ENCODE data around the gene TSPAN11.

The TSPAN11 gene

DNA sequence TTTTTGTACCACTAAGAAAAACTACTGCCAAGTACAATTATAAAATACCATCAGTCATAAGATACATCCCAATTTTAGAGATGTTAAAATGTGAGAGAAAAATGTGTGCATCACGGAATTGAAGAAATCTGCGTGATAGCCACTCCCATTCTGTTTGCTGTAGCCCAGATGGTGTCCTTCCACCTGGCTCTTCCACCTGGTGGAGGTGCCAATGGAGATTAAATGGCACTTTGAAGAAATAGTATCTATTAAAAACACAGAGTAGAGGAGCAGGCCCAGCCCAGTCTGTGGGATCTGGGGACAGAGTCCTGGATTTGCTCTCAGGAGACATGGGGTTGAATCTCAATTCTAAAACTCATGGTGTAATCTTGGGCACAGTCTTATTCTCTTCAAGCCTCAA is 35.5 kb downstream of the TSPAN11 start:
- FAIRE-seq: no peak

DNA sequence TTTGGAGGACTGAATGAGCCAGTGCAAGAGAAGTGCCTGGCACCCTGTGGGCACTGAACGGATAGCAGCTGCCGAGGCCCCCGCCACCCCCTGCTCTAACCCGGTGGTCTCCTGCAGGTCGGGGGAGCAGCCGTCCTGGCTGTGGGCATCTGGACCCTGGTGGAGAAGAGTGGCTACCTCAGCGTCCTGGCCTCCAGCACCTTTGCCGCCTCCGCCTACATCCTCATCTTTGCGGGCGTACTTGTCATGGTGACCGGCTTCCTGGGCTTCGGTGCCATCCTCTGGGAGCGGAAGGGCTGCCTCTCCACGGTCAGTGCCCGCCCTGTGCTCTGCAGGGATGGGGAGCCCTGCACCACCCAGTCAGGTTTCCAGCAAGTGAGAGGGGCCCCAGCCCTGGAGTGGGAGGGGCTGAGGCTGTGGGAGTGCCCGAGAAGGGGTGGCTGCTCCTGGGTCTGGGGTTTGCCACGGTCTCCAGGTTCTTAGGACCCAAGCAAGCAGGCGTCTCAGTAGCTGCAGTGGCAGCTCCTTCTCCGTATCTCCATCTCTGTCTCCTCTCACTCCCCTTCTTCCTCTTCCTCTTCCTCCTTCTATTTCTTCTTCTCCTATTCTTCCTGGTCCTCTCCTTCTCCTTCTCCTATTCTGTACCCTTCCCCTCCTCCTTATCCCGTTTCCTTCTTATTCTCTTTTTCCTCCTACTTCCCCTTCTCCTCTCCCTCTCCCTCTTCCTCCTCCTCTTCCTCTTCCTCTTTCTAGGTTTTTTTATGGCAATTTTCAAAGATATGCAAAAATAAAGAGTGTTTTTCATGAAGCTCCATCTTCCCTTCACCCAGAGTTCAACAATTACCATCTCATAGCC is 37.4 kb downstream of the TSPAN11 start:
- no peak for FAIRE-seq

DNA sequence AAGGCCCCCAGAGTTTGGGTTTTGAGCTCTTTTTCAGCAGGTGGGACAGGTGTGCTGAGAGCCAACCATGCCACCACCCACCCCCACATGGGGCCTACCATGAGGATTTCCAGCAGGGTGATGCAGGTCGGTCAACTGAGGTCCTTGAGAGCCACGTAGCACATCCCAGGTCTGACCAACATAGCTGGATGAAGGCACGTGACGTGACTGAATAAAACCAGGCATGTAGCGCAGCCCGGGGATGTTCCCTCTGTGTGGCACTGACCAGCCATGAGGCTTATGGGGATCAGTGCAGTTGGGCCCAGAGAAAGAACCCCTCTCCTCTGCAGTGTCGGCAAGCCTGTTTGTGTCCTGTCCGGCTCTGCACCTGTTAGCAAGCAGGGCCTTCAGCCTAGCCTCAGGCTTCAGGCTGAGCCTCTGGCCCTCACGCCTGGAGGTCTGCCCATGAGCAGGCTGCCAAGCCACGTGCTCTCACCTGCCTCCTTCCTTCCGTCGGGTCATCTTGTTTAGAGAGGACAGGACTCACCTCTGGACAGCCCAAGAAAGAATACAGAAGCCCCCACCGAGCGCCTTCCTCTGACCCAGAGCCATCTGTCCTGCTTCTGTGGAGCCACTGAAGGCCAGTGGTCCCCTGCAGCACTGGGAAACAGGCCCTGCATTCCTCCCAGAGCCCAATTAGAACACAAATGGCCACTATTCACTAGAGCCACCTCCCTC is 38.5 kb downstream of the TSPAN11 start:
- no peak for FAIRE-seq

DNA sequence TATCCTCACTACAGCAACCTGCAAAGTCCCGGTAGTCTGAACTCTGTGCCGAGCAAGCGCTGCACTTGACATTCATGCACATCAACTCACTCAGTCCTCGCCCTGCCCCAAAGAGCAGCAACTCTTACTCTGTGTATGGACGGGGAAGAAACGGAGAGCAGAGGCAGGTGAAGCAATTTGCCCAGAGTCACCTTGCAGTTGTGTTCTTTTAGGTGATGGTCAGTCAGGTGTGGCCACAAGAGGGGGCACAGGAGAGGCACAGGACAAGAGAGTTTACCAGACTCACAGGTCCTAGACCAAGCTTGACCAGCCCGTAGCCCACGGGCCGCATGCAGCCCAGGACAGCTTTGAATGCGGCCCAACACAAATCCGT is 39.1 kb downstream of the TSPAN11 start:
- FAIRE-seq: no peak

DNA sequence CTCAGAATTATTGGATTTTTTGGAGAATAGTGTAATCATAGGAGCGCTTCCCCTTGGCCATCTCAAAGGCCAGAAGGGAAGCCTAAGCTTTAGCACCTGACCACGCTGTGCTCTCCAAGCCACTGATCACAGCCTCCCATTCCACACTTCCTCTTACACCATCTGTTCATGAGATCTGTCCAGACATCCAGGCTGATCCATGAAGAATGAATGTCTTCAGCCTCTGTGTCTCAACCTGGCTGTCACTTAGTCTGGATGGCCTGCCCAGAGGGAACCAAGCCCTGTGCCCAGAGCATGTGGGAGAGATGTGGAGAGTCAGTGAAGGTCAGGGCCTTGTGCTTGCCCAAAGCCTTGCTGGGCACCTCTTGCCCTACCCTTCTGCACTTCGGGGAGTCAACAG is 40.5 kb downstream of the TSPAN11 start:
- FAIRE-seq: no peak

DNA sequence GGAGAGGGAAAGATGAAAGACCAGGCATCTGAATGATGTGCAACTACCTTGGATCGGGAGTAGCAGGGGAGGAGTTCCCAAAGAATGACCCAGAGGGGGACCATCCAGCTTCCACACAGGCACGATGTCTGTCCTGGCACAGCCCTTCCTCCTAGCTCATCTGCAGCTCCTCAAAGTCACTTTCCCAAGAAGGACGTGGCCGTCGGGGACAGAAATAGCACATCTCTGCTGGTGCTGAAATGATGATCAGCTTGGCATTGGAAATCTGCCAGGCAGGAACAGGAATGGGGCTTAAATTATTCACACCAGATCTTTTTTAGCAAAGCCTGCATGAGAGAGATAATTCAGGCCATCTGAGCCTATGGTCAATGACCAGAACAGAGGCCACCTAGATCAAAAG is 41.7 kb downstream of the TSPAN11 start:
- FAIRE-seq: no peak

DNA sequence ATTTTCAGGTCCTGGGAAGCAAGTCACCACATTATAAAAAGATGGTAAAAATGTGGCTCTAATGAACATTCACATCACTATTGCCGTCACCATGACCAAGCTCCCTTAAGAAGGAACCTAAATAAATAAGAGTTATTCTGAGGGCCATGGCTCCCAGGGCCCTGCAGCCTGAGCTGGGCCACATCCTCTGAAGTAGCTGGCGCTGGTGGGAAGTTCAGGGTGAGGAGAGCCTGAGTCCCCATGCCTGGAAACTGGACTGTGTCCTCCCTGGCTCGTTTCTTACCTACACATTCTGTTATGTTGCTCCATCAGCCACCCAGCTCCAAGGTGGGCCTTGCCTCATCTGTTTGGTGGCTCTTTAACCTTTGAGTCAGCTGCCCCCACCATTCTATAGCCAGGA is 42.5 kb downstream of the TSPAN11 start:
- no peak for FAIRE-seq

DNA sequence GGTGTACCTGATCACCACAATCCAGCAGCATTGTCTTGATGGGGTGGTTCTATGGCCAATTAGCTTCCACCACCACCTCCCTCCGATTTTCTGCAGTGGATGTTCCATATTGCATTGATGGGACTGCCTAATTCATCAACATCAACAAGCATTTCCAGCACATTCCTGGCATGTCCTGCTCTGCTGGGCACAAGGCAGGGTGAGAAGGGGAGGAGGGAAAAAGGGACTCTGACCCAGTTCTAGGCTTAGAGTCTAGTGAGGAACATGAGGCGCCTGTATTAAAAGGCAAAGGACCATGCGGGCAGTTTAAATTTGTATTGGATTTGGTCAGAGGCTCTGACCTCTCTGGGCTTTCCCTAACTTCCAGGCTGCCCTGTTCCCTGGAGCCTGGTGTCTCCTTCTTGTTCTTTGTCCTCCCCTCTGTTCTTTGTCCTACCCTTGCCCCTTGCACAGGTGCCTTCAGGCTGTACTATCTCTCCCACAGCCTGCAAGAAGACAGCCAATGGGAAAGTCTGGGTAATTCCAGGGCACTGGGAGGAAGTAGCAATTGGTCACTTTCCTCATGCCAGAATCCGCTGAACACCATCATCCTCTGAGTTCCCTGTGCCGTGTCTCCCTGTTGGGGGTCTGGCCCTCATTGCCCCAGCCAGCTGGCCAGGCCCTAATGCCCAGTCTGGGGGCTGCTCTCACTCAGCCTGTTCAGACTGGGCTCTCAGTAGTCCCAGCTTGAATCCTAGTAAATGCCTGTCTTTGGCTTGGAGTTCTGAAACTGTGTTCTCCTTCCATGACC is 43.3 kb downstream of the TSPAN11 start:
- FAIRE-seq: no peak

DNA sequence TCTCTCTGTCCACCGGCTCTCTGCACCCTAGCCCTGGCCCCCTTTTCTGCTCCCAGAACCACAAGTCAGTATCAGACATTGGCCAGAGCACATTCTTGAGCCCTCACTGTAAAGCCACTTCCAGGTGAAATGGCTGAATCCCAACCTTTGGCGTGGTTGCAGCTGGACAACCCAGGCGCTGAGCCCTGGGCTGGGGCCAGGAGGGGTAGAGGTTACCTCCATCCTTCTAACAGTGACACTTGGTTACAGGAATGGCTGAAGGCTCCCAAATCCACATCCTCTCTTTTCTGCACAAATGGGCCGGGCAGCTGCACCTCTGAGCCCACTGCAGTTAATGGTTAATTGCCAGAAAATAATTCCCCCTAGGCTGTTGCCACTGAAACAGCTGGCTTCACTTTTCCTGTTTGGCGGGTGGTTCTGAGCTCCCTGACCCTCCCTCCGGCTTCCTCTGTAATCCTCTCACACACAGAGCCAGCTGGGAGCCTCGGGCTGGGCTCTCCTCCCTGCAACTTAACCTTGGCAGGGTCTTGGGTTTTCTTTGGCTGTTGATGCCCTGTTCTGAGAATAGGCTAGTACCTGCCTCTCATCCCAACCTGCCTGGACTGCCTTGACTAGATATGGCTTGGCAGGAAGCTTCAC is 44.1 kb downstream of the TSPAN11 start:
- FAIRE-seq: no peak

DNA sequence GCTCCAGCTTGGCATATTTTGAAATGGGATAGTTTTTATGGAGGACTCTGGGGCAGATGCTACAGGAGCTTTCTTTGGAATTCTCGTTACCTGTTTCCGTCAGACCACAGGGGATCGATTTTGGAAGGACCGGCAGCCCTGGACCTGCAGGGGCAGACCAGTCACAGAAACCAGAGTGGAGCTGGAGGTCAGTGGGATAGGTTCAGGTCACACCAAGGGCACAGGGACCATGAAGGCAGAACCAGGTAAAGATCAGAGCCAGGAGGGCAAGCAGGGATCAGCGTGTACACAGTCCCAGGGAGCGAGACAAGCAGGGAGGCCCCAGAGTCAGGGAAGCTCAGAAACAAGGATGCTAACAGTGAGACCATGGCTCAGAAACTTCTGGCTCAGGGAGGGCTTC is 45.5 kb downstream of the TSPAN11 start:
- no peak for FAIRE-seq

DNA sequence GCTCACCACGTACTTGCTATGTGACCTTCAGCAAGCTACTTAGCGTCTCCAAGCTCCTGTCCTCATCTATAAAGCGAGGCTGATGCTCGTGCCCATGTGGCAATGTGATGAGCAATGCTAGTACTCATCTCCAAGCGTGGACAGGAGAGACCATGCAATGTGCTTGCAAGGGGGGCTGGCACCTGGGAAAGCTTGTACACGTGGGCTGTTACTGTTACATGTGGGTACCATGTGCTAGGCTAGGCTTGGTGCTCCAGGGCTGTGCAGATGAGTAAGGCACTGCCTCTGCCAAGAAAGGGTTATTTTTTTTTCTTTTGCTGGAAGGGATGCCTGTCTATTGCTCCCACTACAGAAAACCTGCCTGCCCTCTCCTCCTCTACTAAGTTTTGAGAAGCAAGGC is 46.6 kb downstream of the TSPAN11 start:
- no peak for FAIRE-seq

DNA sequence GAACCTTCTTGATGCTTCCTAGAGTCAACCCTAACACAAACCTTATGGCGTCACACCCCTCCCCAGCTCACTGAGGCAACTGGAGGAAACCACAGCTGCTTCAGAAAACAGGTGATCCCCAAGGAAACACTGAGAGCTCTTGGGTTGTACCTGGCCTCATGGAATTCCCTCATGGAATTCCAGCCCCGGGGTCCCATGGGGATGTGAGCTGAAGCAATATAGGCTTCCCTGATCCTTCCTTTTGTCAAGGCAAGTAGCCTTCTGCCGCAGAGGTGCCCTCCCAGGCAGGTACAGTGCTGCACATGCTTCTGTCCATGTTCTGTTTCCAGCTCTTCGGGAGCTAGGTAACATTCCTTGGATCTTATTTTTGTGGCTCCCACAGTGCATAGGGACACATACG is 47.3 kb downstream of the TSPAN11 start:
- no peak for FAIRE-seq

DNA sequence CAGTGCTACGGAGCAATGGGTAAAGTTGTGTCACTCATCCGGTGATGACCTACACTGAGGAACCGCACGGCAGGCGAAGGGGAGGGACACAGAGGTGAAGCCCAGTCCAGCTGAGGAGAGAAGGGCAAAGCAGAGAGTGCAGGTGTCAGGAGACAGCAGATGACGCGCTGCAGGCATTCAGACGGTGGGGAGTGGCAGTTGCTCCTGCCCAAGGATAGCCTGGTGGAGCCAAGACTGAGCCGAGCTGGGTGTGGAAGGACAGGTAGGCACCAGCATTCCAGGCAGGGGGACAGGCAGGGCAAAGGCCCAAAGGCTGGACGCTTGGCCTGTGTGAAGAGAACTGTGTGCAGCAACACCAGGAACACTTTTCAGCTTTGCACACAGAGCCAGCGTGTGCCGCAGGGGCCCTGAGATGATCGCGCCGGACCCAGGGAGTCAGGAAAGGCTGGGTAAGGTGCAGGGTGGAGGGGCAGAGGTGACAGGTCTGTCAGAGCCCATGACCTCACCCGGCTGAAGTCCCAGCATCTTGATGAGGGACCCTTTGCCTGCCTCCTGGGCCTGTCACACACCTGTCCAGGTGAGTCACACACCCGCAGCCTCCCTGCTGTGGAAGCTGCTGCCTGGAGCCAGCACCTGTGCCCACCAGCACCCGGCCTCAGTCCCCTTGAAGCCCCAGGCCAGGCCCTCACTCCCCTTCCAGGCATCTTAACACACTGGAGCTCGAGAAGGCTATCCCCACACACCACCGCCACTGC is 48.4 kb downstream of the TSPAN11 start:
- no peak for FAIRE-seq

DNA sequence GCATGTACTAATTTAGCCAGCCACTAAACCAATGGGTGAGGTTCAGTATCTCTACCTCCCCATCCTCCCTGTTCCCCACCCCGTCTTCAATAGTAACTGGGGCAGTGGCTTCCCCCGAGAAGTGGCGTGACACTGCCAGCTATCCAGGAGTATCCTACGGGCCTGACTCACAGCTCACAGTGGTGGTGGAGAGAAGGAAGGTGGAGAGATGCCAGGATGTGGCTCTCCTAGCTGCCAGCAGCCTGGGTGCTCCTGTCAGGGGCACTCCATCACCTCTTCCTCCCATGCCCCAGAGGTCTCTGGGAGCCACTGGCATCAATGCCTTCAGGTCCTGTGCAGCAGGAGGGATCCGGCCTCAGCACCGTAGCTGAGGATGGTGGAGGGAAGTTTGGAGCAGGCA is 49.0 kb downstream of the TSPAN11 start:
- FAIRE-seq: no peak

DNA sequence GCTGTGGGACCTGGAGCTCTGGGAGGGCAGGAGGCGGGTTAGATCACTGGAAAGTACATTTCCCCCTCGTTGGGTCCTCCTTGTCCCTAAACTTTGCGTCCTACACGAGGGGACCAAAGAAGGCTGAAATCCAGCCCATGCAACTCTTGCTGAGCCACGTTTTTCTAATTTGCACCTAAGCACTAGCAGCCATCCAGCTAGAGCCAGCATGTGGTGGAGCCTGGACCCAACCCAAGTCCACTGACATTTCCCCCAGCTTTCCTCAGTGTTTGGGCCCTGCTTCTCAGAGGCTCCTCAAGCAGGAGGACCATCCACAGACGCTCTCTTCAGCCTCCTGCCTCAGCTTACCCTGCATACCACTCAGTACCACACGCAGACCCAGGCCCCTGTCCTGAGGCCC is 49.7 kb downstream of the TSPAN11 start:
- no peak for FAIRE-seq

DNA sequence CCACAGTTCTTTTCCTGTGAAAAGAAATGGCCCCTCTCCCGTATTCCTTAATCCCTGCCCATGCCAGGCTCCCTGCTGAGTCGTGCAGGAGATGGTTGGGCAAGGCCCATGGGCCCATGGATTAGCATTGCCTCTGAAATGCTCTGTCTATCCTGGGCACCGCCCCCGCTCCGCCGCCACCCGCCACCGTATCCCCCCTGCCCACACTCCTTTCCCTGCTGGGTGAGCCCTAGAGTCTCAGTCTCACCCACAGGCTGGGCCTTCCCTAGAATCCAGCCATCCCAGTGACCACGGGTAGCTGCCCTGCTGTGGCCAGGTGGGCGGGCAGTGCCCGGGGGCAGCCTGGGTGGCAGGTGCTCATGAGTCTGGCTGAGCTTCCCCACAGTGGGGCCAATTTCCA is 50.6 kb downstream of the TSPAN11 start:
- no peak for FAIRE-seq

DNA sequence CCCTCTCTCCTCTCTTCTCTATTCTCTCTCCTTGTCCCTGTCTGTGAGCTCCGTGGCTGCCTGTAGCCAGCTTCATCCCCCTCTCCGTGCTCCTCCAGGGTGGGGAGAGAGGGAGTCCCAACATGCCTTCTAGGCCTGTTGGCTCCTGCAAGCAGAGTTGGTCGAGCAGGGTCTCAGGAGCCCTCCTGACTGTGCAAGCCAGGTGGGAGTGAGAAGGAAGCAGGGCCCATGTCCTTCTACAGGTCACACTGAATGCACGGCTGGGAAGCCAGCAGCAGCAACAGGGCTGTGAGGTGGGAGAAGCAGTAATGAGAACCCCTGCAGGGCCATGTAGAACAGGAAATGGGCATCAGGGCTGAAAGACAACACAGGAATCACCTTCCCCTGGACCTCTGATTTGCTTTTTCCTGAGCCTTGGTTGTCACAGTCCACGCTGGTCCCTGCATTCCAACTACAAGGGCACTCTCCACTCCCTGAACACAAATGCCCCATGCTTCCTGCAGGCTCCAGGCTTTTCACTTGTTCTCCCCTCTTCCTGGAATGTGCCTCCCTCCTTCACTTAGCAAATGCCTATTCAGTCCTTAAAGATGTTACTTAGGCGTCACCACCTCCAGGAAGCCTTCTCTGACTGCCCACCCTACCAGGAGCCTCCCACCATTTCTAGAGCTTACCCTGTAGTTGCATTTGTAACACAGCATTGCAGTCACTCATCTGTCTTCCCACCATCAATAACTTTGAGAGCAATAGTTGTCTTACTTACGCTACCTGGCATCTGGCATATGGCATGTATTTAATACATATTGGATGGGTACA is 51.2 kb downstream of the TSPAN11 start:
- no peak for FAIRE-seq

DNA sequence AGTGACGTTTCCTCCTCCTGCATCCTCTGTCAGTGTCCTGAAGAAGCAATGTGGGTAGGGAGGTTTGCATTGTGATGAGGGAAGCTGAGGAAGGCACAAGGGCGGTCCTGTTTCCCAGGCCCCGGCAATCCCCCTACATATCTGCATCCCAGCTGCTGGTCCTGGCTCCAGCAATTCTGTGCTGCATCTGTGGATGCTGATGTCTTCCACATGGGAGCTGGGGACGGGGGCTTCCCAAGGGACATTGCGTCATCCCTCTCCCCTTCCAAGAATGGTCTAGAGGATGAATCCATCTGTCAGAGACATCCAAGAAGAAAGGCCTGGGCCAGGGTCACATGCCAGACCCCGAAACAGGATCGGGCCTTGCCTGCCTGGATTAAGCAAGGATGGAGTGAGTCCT is 52.1 kb downstream of the TSPAN11 start:
- no peak for FAIRE-seq

DNA sequence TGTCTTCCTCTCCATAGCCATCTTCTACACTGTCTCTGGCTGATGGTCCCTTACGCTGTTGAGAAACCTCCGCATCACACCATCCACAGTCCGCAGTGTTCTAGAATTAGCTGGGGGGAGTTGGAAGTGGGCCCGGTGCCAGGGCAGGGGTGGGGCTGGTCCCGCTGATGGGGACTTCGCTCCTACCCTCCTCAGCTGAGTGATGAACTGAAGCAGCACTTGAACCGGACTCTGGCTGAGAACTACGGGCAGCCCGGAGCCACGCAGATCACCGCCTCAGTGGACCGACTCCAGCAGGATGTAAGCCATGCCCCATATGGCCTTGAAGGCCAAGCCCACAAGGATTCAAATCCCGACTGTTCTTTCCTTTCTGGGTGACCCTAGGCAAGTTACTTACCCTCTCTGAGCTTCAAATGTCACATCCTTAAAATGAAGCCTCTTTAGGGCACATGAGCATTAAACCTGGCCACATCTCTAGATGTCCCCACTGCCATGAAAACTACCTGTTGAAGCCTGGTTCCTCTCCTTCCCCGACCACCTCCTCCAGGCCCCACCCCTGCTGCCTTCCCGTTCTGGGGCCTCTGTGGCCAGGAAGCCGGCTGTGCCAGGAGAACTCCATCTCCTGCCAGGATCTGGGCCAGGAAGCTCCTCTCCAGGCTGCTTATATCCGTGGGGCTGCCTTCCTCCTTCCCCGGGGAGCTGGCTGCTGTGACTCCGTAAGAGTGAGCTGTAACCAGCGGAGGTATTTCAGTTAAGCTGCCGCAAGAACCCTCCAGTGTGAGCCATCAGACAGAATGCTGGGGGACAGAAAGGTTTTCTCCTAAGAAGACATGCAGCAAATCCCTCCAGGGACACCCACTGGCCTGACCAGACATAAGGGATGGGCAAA is 53.1 kb downstream of the TSPAN11 start:
- no peak for FAIRE-seq

DNA sequence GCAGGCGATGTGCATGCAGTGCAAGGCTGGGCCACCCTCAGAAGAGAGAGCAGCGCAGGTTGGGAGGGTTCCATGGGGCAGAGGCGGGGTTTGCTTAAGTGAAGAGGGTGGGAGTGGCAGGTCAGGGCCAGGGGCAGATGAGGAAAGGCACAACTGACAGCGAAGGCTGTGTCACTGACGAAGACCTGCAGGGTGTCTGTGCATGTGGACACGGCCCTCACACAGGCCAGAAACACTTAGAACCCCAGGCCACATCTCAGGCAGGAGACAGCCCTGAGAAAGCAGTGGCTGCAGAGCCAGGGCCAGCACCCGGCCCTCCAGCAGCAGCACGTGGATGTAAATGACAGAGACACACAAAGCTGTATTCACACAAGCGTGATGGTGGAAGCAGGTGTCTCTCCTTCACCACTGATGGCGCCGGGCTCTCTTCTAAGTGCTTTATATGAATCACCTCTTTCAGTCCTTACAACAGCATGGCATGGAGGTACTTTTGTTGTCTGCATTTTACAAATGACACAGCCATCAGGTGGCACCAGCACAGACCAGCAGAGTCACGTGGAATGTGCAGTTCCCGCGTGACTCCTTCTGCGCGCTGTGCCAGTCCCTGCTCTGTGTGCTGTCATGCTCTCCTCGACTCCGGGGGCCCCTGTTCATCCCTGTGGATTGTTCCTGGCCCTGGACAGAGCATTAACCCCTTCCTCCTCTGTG is 54.6 kb downstream of the TSPAN11 start:
- no peak for FAIRE-seq
